GM21360 (cell line): ENCODE measurements around the gene FNBP1.
"Not testable (repeated sequence)": the region's sequence is repeated elsewhere in the genome, so short reads cannot be mapped to it uniquely, and the experiment has no call there.

Experiments
- ATAC-seq: cut with Tn5 transposase; IDR thresholded peaks from one replicate; pipeline ENCODE4 v1.9.1; 2021; ENCODE audit warnings: mild to moderate bottlenecking, moderate library complexity; ENCODE audit not compliant: unreplicated experiment

FNBP1 gene

DNA sequence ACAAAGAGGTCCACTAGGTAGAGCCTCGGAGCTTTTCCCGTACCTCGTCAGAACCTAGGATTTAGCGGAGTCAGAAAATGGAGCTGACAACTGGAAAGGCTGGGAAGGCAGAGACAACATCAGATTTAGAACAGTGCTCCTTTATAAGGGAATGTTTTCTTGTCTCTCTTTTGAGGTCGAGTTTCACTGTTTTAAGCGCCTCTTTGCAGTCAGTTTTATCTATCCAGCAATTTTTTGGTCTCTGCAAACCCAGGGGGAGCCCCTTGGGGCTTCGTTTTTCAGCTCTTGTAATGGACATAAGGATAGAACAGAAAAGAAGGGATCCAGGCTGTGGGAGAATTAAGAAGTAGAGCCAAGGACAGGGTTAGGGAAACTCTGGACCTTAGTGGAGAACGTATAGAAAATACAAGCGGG lies 80.5 kb downstream of the FNBP1 start:
- ATAC-seq = no peak

DNA sequence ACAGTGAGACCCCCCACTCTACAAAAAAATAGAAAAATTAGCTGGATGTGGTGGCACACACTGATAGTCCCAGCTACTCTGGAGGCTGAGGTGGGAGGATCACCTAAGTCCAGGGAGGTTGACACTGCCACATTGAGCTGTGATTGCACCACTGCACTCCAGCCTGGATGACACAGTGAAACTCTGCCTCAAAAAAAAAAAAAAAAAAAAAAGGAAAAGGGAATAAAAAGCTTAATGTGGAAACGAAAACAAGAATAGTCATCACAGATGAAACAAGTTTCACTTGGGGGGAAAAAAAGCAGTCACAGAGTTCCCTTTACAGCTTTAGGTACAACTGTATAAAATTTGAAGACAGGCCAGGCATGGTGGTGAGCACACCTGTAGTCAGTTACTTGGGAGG lies 84.2 kb downstream of the FNBP1 start:
- no peak for ATAC-seq

DNA sequence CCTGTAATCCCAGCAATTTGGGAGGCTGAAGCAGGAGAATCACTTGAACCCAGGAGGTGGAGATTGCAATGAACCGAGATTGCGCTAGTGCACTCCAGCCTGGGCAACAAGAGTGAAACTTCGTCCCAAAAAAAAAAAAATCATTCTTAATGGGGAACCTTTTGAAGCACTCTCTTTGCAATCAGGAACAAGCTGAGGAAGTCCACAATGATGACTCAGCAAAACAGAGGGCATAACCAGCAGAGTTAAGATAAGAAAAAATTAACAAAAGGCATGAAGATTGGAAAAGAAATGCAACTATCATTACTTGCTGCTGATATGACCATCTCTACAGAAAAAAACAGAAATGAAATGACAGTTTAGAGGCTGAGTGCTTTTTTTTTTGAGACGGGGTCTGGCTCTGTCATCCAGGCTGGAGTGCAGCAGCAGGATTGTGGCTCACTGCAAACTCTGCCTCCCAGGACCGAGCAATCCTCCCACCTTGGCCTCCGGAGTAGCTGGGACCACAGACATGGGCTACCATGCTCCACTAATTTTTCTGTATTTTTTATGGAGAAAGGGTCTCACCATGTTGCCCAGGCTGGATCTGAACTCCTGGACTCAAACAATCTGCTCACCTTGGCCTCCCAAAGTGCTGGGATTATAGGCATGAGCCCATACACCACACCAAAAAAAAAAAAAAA lies 88.0 kb downstream of the FNBP1 start:
- no peak for ATAC-seq

DNA sequence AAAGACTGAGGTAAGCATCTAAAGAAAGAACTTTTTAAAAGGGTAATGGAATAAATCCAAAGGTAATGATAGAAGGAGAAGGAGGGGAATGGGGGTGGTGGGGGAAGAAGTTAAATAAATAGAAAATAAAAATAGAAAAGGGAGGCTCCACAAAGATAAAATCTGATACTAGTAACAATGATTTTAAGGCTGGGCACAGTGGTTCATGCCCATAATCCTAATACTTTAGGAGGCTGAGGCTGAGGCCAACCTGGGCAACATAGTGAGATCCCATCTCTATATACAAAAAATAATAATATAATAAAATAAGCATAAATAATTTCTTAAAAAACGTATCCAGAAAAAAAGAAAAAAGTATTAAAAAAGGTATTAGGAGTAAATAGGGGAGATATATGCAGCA lies 89.3 kb downstream of the FNBP1 start:
- ATAC-seq = no peak

DNA sequence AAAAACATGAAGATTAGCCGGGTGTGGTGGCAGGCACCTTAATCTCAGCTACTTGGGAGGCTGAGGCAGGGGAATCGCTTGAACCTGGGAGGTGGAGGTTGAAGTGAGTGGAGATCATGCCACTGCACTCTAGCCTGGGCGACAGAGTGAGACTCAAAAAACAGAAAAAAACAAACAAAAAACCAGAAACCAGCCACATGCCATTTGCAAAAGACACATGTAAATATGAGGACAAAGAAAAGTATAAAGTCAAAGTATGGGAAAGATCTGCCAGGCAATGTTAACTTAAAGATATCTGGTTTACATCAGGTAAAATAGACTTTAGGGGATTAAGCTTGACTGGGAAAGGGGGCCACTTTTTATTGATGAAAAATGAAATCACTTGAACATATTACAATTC lies 90.7 kb downstream of the FNBP1 start:
- ATAC-seq = no peak

DNA sequence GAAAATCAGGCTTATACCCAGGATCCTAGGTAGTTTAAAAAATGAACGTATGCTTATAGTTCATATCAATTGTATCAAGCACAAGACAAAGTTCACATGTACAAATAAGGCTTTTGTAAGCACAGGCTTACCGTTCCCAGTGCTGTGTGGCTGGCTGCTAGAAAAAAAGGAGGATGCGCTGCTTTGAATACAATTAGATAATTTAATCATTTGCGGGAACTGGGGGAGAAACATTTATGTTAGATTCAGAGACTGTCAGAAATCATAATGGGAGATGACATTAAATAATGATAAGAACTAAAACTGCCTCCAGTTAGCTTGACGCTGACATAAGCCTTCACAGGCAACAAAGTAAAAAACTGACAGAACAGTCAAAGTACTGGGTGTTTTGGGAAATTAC lies 93.2 kb downstream of the FNBP1 start:
- no peak for ATAC-seq

DNA sequence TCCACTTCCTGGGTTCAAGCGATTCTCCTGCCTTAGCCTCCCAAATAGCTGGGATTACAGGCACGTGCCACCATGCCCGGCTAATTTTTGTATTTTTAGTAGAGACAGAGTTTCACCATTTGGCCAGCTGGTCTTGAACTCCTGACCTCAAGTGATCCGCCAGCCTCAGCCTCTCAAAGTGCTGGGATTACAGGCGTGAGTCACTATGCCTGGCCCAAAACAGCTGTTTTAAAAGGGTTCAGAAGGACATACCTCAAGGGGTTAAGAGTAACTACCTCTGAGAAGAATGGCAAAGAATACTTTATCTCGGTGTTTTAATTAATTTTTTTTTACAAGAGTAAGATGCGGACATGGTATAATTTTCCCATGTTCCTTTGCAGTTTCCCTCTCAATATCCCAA lies 94.4 kb downstream of the FNBP1 start:
- ATAC-seq = not testable (repeated sequence)

DNA sequence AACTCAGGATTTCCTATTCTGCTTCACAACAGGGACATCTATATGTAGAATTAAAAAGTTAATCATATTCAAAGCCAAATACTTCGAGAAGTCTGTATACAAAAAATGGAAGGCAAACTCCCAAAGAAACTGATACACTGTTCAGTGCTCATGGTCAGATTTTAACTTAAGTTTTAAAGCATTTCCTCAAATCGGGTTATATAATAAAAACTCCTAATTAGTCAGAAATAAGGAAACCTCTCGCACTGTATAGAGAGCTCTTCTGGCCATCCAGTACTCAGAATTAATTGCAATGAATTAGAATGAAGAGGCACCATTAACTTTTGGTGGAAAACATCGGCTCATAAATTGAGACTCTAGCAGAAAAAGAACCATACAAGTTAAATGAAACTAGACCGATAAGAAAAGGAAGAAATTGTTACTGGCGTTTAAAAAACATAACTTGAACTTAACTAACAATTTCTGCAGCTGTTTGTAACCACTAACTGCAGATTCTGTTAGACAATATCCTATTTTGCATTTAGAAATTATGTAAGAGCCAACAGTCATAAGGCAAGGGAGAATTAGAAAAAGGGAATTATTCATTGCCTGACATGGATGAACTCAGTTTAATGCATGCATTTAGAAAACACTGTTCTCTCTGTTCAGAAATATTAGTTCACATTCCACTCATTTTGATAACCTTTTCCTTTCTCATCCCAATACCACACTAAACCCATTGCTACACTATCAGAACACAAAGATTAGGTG lies 96.6 kb downstream of the FNBP1 start:
- ATAC-seq = no peak

DNA sequence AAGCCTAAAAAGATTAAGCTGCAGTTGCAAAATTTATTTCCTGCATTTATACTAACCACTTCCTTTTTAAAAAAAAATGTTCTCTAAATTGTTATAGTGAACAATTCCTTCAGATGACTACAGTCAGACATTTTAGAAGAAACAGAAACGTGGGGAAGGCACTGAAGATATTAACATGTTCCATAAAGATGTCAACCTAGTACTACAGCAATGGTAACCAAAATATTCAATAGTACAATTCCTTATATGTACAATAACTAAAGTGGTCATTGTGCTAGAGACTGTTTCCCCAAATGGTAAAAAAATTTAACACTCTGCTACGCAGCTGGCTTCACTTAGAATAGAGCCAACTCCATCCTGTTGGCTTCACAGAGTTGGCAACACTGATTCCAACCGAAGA lies 97.7 kb downstream of the FNBP1 start:
- no peak for ATAC-seq

DNA sequence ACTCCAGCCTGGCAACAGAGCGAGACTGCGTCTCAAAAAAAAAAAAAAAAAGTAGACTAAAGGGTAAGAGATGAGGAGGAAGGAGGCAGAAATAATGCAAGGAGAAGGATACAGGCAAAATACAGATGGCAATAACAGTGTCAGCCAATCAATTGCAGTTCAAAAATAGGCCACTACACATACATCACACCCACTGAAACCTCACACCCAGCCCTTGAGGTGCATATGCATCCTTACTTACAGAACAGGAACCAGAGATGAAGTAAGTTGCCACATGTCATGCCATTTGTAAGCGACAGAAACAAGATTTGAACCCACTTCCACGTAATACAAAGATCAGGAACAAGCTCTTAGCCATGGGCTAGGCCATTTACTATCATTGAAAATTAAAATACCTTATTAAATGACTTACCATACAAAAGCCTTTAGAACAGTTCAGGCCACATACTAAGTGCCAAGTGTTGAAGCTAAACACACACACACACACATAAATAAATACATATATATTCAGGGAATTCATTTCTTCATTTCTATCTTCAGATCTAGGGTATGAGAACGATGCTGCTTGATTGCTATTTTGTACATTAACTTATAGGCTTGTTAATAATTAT lies 98.4 kb downstream of the FNBP1 start:
- ATAC-seq = no peak

DNA sequence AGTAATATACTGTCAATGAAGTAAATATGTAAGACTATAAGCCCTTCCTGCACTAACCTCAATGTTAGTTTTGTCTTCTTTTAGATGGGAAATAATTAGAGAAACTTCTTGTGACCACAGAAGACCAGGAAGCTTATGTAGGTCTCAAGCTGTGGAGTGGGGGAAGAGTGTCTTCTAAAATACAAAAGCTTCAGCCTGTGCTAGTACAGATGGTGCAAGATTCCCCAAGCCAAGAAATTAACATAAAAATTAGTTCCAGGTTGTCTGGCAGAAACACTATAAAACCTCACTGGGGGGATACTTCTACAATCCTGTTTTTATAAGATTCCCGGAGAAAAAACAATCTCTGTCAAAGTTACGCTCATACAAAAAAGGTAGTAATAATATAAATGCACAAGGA lies 103.6 kb downstream of the FNBP1 start:
- ATAC-seq = no peak

DNA sequence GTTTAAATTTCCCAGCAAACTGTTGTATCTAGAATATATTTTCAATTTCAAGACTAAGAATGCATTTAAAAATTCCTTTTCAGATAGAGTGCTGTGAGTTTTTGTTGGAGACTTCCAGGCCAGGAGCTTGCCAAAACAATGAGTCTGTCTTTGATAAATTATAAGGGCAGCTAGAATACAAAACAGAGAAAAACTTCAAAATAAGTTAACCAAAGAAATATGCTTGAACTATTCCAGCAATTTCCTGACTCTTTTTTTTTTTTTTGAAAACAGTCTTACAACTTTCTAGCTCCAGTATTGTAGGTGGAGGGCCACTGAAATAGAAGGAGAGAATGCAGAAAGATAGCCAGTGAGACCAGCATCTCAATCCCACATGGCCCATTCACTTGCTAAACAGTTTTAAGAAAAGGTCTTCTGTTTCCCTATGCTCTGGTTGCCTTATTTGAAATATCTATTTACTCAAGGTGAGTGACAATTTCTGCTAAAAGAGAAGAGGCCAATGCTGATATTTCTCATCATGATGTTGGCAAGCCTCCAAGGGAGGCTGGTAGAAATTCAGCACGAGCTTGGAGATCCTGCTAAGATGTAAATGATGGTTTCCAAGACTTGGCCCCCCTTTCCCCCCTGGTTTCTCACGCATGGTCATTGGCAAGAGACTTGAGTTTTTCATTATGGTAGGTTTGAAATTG lies 104.6 kb downstream of the FNBP1 start:
- ATAC-seq = no peak

DNA sequence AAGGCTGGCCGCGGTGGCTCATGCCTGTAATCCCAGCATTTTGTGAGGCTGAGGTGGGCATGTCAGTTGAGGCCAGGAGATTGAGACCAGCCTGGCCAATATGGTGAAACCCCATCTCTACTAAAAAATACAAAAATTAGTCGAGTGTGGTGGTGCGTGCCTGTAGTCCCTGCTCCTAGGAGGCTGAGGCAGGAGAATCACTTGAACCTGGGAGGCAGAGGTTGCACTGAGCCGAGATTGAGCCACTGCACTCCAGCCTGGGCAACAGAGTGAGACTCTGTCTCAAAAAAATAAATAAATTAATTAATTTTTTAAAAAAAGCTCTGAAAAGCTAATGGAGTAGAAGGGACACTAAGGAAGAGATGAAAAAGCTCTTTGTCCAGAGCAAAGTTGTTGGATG lies 105.1 kb downstream of the FNBP1 start:
- ATAC-seq = not testable (repeated sequence)

DNA sequence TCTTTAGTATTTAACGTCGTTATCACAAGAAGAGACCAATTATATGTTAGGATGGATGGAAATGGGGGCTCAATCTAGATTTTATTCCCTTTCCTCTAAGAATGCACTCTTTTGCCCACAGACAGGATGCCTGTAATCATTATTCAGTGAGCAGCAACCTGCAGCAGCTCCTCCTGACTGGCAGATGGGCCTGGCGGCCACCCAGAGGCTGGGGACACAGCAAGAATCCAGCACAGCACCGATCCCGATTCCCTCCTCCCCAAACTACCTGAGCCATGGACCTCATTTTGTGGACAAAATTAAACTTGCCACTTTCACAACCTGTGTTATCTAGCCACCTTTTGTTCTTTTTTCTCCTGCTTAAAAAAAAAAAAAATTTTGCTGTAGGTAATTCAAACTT lies 106.8 kb downstream of the FNBP1 start:
- no peak for ATAC-seq

DNA sequence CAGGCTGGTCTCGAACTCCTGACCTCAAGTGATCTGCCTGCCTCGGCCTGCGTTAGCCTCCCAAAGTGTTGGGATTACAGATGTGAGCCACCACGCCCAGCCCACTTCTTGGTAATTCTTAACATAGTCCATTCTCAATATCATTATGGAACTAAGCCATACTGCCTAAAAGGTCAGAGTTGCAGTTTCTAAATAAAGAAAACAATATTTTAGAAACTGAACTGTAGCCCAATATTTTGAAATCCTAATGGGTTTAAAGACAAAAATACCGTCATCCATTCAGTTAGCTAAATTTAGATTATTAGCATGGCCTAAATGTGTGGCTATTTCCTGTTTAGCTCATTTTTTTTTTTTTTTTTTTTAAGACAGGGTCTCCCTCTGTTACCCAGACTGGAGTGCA lies 108.2 kb downstream of the FNBP1 start:
- ATAC-seq = no peak

DNA sequence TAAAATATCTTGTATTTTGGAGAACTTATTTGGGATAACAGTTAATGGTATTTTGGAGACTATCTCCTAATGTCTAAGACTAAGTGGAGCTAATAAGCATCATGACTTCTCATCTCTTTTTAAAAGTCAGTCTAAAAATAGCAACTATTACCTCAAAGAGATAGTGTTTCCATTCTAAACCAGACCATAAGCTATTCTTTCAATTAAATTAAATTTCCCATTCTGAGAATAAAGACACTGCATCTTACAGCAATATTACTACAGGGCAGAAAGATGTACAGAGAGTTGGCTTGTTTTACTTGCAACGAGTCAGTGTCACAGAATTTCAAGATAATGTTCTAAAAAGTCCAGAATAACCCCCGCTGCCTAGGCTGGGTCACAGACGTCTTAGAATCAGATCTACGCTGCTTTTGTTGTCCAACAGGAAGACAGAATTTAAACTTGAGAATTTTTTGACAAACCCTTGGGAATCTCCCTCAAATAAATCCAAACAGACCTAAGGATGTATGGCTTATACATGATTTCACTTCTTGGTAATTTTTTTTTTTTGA lies 108.9 kb downstream of the FNBP1 start:
- ATAC-seq = no peak

DNA sequence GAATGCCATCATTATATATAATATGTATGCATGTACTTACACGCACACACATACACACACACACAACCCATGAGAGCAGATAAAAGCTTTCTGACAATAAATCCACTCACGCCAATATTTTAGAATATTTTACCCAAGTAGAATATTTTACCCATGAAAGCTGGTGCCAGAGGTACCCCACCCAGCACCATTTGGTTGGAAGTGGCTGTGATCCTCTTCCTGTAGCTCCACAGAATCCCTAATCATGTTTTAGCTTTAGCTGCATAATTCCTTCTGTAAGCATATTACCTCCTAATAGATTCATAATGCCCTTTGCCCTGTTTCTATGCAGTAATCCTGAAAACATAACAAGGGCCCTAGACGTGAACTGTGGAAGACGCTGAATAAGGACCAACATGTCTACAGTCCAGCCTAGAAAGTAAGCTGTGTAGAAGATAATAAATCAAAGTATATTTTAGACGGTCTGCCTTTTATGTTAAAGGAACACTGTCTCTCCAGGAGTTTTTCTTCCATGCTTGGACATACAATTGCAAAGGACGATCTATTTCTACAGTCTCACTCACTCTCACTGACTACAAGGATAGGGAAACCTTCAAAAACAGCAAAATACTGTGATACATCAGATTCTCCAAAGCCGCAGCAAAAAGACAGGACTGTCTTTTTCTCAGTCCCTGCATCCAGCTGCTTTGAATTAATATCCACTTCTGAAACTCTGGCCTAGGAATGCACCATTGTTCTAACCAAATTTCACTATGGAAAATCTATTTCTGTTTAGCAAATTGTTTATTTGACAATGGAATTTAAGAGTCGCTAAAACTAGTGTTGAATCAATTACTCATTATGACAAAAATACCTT lies 109.6 kb downstream of the FNBP1 start:
- ATAC-seq = no peak

DNA sequence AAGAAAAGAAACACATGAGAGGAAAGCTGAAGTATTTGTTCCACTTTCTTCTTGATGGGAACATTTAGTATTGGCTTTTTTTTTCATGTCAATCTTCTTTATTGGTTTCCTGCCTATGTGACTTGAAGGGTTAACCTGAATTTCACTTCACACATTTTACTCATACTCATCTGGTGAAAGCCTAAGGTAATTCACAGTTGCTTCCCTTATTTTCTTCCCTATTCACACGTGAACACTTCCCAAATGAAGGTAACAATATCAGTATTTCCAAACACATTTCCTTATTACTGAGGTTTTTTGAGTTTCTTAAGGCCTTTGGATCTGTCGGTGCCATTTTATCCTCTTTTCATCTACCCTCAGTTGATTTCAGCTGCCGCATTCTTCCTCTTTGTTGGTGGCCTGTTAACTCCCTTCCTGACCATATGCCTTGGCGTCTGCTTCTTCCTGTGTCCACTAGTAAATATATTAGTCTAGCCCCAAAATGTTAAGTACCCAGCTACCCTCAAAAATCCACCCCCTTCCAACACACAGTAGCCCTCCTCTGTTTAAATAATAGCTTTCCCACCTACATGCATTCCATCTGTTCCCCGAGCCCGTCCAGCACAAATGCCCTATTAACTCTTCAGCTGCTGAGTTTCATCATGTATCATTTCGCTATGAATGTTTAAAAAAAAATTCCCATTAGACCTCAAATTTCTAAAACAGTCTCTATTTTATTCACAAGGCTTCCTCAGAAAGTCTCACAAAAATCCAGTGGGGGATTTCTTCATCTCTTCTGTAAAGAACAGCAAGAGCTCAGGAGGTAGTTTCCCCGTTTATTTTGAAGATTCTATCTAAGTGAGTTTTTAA lies 110.5 kb downstream of the FNBP1 start:
- no peak for ATAC-seq

DNA sequence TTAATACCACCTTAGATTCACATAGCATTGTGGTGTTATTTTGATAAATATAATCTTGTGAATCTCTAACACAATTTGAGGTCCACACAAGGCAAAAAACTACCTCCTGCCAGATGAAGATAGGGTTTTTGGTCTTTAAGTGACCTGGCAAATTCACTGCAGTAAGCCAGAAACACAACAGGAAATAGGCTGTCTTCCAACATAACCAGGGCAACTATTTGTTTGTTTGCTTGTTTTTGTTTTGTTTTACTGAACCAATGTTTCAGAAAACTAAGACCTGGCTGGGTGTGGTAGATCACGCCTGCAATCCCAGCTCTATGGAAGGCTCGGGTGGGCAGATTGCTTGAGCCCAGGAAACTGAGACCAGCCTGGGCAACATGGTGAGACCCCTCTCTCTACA lies 112.2 kb downstream of the FNBP1 start:
- ATAC-seq = no peak
